Measurements from ENCODE around the gene EXOG.

DNA sequence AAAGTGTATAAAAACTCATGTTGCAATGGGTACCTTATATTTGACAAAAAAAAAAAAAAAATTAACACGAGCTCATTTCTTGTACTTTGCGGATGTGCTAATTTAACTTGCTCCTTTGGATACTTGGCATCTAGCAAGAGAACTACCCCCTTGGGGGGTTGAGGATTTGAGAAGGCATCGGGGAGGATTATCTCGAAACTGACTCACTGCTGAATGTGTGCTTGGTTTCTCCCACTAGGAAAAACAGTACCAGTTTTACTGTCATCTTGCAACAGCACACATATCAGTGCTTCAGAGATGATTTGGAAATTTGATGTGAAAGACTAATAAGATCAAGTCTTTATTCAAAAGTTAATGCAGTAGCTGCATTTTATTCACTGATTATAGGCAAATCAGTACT, 891 bp downstream of the EXOG start:
- TF ChIP-seq, protein P1, sequence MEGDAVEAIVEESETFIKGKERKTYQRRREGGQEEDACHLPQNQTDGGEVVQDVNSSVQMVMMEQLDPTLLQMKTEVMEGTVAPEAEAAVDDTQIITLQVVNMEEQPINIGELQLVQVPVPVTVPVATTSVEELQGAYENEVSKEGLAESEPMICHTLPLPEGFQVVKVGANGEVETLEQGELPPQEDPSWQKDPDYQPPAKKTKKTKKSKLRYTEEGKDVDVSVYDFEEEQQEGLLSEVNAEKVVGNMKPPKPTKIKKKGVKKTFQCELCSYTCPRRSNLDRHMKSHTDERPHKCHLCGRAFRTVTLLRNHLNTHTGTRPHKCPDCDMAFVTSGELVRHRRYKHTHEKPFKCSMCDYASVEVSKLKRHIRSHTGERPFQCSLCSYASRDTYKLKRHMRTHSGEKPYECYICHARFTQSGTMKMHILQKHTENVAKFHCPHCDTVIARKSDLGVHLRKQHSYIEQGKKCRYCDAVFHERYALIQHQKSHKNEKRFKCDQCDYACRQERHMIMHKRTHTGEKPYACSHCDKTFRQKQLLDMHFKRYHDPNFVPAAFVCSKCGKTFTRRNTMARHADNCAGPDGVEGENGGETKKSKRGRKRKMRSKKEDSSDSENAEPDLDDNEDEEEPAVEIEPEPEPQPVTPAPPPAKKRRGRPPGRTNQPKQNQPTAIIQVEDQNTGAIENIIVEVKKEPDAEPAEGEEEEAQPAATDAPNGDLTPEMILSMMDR (IDR thresholded peaks at IDR 0.05; ENCODE audit: poor library complexity) = no peak
- no peak for TF ChIP-seq EZH2 (IDR thresholded peaks at IDR 0.05; ENCODE audit: borderline replicate concordance)
